Duodenal mucosa (tissue), 2 donors: ENCODE measurements around the gene LRMDA.

ENCODE experiments used
- H3K27ac ChIP-seq: one replicate; pipeline ENCODE4 v1.7.0; 2013; ENCODE audit warnings: low read depth, low read length
- H3K27me3 ChIP-seq, 2 donors: one replicate each; pipeline ENCODE4 v1.7.0; 2013; ENCODE audit warnings: low read length in 2 of 2, control low read depth in 1 of 2; ENCODE audit not compliant: insufficient read depth in 2 of 2, control insufficient read depth in 1 of 2
- H3K36me3 ChIP-seq, 2 donors: one replicate each; pipeline ENCODE4 v1.7.0; 2013; ENCODE audit warnings: low read length in 2 of 2, control low read depth in 1 of 2; ENCODE audit not compliant: insufficient read depth in 2 of 2, control insufficient read depth in 1 of 2
- H3K4me1 ChIP-seq, 2 donors: one replicate each; pipeline ENCODE4 v1.7.0; 2013; ENCODE audit warnings: low read length in 2 of 2, control low read depth in 1 of 2; ENCODE audit not compliant: insufficient read depth in 2 of 2, control insufficient read depth in 1 of 2
- H3K4me3 ChIP-seq, 2 donors: one replicate each; pipeline ENCODE4 v1.7.0; 2013; ENCODE audit warnings: low read length in 2 of 2, low read depth in 1 of 2
- H3K9ac ChIP-seq, 2 donors: one replicate each; pipeline ENCODE4 v1.7.0; 2013; ENCODE audit warnings: low read length in 2 of 2, low read depth in 1 of 2
- H3K9me3 ChIP-seq, 2 donors: one replicate each; pipeline ENCODE4 v1.7.0; 2013; ENCODE audit warnings: low read length in 2 of 2, control low read depth in 1 of 2; ENCODE audit not compliant: control insufficient read depth in 1 of 2

Gene LRMDA

GRCh38 chr10:75845176-75845947, 413.9 kb downstream of the LRMDA start:
- Histone ChIP-seq H3K4me3 (no peak overlapping the region), H3K9ac (no peak overlapping the region), H3K27ac (no peak overlapping the region), H3K27me3 (no peaks in the 10 kb centered on the region), H3K4me1 (no peaks in the 10 kb centered on the region), H3K36me3 (no peaks in the 10 kb centered on the region), H3K9me3 (no peaks in the 10 kb centered on the region)

GRCh38 chr10:75847477-75847876, 416.1 kb downstream of the LRMDA start:
- H3K4me1 ChIP-seq, result no peaks in the 10 kb centered on the region
- H3K27ac ChIP-seq, result no peak overlapping the region
- no peaks in the 10 kb centered on the region for H3K27me3 ChIP-seq
- H3K4me3 ChIP-seq, result no peak overlapping the region
- no peaks in the 10 kb centered on the region for H3K9me3 ChIP-seq
- H3K9ac ChIP-seq, result no peak overlapping the region
- no peaks in the 10 kb centered on the region for H3K36me3 ChIP-seq

GRCh38 chr10:75851580-75852345, 420.3 kb downstream of the LRMDA start:
- Histone ChIP-seq H3K36me3 (no peaks in the 10 kb centered on the region), H3K9me3 (no peaks in the 10 kb centered on the region), H3K4me3 (no peak overlapping the region), H3K27ac (no peak overlapping the region), H3K9ac (no peak overlapping the region), H3K27me3 (no peaks in the 10 kb centered on the region), H3K4me1 (no peaks in the 10 kb centered on the region)

GRCh38 chr10:75852851-75853484, 421.5 kb downstream of the LRMDA start:
- no peak overlapping the region for H3K4me3 ChIP-seq
- no peak overlapping the region for H3K9ac ChIP-seq
- no peaks in the 10 kb centered on the region for H3K36me3 ChIP-seq
- H3K27me3 ChIP-seq, result no peaks in the 10 kb centered on the region
- no peaks in the 10 kb centered on the region for H3K4me1 ChIP-seq
- H3K27ac ChIP-seq, result no peak overlapping the region
- no peaks in the 10 kb centered on the region for H3K9me3 ChIP-seq

- Histone ChIP-seq H3K27me3 (no peaks in the 10 kb centered on the region), H3K9me3 (no peaks in the 10 kb centered on the region), H3K27ac (no peak overlapping the region), H3K36me3 (no peaks in the 10 kb centered on the region), H3K4me1 (no peaks in the 10 kb centered on the region), H3K4me3 (no peak overlapping the region), H3K9ac (no peak overlapping the region)
Observed at GRCh38 chr10:75857269-75857846, 425.9 kb downstream of the LRMDA start.

- Histone ChIP-seq H3K27ac (no peak overlapping the region), H3K4me3 (no peak overlapping the region), H3K27me3 (no peaks in the 10 kb centered on the region), H3K9me3 (no peaks in the 10 kb centered on the region), H3K9ac (no peak overlapping the region), H3K36me3 (no peaks in the 10 kb centered on the region), H3K4me1 (no peaks in the 10 kb centered on the region)
Observed at GRCh38 chr10:75857896-75858295, 426.5 kb downstream of the LRMDA start.

- Histone ChIP-seq H3K4me3 (no peak overlapping the region), H3K36me3 (no peaks in the 10 kb centered on the region), H3K4me1 (no peaks in the 10 kb centered on the region), H3K27ac (no peak overlapping the region), H3K27me3 (no peaks in the 10 kb centered on the region), H3K9me3 (no peaks in the 10 kb centered on the region), H3K9ac (no peak overlapping the region)
Observed at GRCh38 chr10:75858339-75858738, 426.9 kb downstream of the LRMDA start.

GRCh38 chr10:75859141-75859540, 427.7 kb downstream of the LRMDA start:
- Histone ChIP-seq H3K4me1 (no peaks in the 10 kb centered on the region), H3K36me3 (no peaks in the 10 kb centered on the region), H3K9me3 (no peaks in the 10 kb centered on the region), H3K4me3 (no peak overlapping the region), H3K9ac (no peak overlapping the region), H3K27me3 (no peaks in the 10 kb centered on the region), H3K27ac (no peak overlapping the region)

- no peaks in the 10 kb centered on the region for H3K27me3 ChIP-seq
- H3K4me1 ChIP-seq, result no peaks in the 10 kb centered on the region
- no peak overlapping the region for H3K4me3 ChIP-seq
- H3K36me3 ChIP-seq, result no peaks in the 10 kb centered on the region
- no peak overlapping the region for H3K27ac ChIP-seq
- H3K9me3 ChIP-seq, result no peaks in the 10 kb centered on the region
- no peak overlapping the region for H3K9ac ChIP-seq
Observed at GRCh38 chr10:75860009-75860408, 428.6 kb downstream of the LRMDA start.

- Histone ChIP-seq H3K27ac (no peak overlapping the region), H3K9me3 (no peaks in the 10 kb centered on the region), H3K4me3 (no peak overlapping the region), H3K9ac (no peak overlapping the region), H3K36me3 (no peaks in the 10 kb centered on the region), H3K4me1 (no peaks in the 10 kb centered on the region), H3K27me3 (no peaks in the 10 kb centered on the region)
Observed at GRCh38 chr10:75861582-75861981, 430.2 kb downstream of the LRMDA start.
